SH-SY5Y (cell line): ENCODE results near the gene TBC1D4.

Source experiments
- GATA2 ChIP-seq: IDR thresholded peaks from 2 replicates; pipeline ENCODE4 v1.6.1; 2011; ENCODE audit warnings: mild to moderate bottlenecking, low read depth, low read length
- GATA3 ChIP-seq: IDR thresholded peaks from 2 replicates; pipeline ENCODE4 v1.6.1; 2011; ENCODE audit warnings: low read depth, mild to moderate bottlenecking, low read length, moderate library complexity

Gene TBC1D4

GRCh38 chr13:75316427-75316826, 165.5 kb downstream of the TBC1D4 start:
- TF ChIP-seq GATA3 = no peak
- no peak for TF ChIP-seq GATA2

GRCh38 chr13:75312884-75313520, 169.0 kb downstream of the TBC1D4 start:
- no peak for TF ChIP-seq GATA3
- TF ChIP-seq GATA2 = no peak

GRCh38 chr13:75309981-75310580, 171.9 kb downstream of the TBC1D4 start:
- TF ChIP-seq GATA3 (no peak), GATA2 (no peak)

GRCh38 chr13:75308222-75308621, 173.7 kb downstream of the TBC1D4 start:
- TF ChIP-seq GATA3 = no peak
- TF ChIP-seq GATA2 = no peak

- no peak for TF ChIP-seq GATA2
- no peak for TF ChIP-seq GATA3
Measured at GRCh38 chr13:75307370-75307949, 174.5 kb downstream of the TBC1D4 start.

- TF ChIP-seq GATA2 (no peak), GATA3 (no peak)
Measured at GRCh38 chr13:75305059-75305458, 176.9 kb downstream of the TBC1D4 start.

GRCh38 chr13:75303263-75303662, 178.7 kb downstream of the TBC1D4 start:
- TF ChIP-seq GATA3 = no peak
- no peak for TF ChIP-seq GATA2

- no peak for TF ChIP-seq GATA3
- no peak for TF ChIP-seq GATA2
Measured at GRCh38 chr13:75302071-75302698, 179.8 kb downstream of the TBC1D4 start.

GRCh38 chr13:75299913-75300862, 181.8 kb downstream of the TBC1D4 start:
- TF ChIP-seq GATA2 = no peak
- no peak for TF ChIP-seq GATA3

GRCh38 chr13:75299246-75299645, 182.7 kb downstream of the TBC1D4 start:
- TF ChIP-seq GATA3 (no peak), GATA2 (no peak)

- TF ChIP-seq GATA2 = no peak
- TF ChIP-seq GATA3 = no peak
Measured at GRCh38 chr13:75296641-75297040, 185.3 kb downstream of the TBC1D4 start.

GRCh38 chr13:75295201-75295600, 186.8 kb downstream of the TBC1D4 start:
- TF ChIP-seq GATA2 (no peak), GATA3 (no peak)

GRCh38 chr13:75294110-75294509, 187.9 kb downstream of the TBC1D4 start:
- TF ChIP-seq GATA3 (no peak), GATA2 (no peak)

- no peak for TF ChIP-seq GATA2
- TF ChIP-seq GATA3 = no peak
Measured at GRCh38 chr13:75285310-75285709, 196.7 kb downstream of the TBC1D4 start.
